ENCODE measurements around the gene IDH3G.
"Not testable (repeated sequence)": the region's sequence is repeated elsewhere in the genome, so short reads cannot be mapped to it uniquely, and the experiment has no call there.

IDH3G gene

GRCh38 chrX:153794018-153794896 lies at the start of gene IDH3G, which contains the start of gene SSR4:
IDH3G (minus strand) TSS chrX:153794375; CDS start chrX:153794326, 49 bp downstream.
SSR4 (plus strand) TSS chrX:153794668; CDS start chrX:153794688, 20 bp downstream.
- peak; percentile 84 for DNase-seq

GRCh38 chrX:153836921-153837320 lies 42.7 kb upstream of the IDH3G start:
- no peak for DNase-seq

DNA sequence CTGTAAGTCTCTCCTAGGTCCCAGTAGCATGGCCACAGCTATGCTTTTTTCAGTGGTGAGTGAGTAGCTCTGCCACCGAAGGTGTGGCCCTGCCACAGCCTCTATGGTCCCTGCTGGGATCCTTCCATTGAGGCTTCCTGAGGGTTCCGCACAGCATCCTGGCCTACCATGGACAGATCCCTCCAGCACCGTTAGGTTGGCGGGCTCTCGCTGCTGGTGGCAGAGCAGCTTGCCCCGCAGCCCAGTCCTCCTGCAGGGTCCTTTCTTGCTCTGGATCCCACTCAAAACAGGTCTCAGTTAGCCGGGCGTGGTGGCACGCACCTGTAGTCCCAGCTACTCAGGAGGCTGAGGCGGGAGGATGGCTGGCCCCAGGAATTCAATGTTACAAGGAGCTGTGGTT lies 38.6 kb upstream of the IDH3G start:
- no peak for DNase-seq

DNA sequence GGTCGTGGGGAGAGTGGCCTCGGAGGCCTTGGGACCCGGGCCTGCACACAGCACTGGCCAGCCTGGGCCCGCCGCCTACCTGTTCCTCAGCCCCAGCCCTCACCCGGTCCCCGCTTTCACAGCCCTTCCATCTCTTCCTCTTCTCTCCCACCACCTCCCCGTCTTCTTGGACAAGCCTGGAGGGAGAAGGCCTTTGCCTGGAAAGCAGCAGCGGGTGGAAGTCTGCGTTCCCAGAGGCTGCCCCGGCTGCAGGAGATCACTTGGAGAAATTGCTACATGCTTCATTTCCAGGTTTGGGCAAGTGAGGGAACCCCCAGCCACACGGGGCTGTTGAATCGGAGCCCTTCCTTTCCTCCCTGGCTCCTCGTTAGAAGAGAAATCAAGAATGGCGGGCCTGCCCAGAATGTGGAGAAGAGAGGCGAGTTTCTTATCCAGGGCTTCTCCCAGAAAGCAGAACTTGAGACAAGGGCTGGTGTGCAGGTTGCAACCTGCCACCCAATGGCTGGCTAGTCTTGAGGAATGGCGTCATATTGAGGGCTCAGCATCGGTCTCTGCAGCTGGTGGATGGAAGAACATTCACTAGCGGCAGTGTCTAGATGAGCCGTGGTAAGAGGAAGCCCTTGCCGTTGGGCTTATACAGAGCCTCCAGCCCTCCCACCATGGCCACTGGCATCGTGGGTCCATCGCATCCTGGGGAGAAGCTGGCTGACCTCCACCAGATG lies 37.4 kb upstream of the IDH3G start:
- no peak for DNase-seq

- no peak for DNase-seq
These were observed 36.7 kb upstream of the IDH3G start for GRCh38 chrX:153830640-153831428.

- no peak for DNase-seq
These were observed 35.8 kb upstream of the IDH3G start, which contains the start of gene PDZD4 for GRCh38 chrX:153829799-153830639. PDZD4 (minus strand) TSS chrX:153830544; CDS start chrX:153830298, 246 bp downstream.

- DNase-seq: no peak
These were observed 35.3 kb upstream of the IDH3G start for GRCh38 chrX:153829549-153829798.

DNA sequence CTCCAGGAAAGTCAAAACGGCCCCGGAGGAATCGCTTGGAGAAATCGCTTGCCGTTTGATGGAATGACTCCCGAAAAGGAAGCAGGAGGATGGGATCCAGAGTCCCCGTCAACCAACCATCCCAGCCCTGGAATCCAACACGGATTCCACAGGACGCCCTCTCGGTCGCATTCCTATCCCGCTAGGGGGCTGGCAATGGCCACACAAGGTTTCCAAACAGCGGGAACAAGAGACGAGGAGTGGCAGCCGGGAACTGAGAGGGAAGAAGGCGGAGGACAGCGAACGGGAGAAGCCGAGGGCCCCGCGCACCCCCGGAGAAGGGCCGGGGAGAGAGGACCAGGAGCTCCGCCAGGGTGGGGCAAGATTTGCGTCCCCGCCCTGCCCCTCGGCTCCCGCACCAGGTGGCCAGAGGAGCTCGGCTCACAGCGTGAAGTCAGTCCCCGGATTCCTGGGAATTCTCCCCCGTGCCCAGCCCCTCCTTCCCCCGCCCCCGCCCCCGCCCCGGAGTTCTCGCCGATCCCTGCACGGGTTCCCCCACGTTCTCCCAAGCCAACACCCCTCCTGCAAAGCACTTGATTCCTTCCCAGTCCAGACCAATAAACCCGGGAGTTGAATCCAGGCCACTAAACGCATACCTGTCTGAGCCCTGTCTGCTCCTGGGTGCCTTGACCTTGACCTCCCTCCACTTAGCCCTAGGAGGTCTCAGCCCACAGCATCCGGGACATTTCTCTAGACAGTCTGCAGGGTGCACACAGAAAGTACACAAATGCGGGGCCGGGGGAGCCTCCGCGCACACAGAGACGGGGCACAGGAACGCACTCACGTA lies 34.8 kb upstream of the IDH3G start:
- no peak for DNase-seq

GRCh38 chrX:153828308-153828707 lies 34.1 kb upstream of the IDH3G start:
- no peak for DNase-seq

DNA sequence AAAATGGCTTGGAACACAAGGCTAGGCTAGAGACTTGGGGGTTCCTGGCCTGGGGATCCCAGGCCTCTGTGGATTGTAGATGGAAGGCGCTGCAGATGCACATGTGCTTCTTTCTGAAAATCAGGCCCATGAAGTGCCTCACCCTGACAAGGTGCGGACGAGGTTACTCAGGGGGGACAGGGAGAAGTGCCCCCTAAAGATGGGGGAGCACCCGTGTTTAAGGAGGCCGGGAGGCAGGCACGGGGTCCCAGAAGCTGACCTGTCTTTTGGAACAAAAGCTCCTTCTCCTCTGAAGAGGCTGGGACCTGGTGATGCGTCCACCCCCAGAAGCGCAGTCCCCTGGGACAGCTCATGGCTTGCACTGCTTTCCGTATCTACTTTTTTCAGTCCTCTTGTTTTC lies 33.7 kb upstream of the IDH3G start:
- no peak for DNase-seq

DNA sequence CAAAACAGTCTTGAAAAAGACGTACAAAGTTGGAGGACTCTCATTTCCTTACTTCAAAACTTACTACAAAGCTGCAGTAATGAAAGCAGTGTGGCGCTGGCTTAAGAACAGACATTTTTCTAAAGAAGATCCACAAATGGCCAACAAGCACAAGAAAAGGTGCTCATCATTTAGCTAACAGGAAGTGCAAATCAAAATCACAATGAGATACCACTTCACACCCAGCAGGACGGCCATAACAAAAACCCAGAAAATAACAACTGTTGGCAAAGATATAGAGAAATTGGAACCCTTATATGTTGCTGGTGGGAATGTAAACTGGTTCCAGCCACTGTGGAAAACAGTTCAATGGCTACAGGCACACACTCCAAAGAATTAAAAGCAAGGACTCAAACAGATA lies 32.8 kb upstream of the IDH3G start:
- no peak for DNase-seq

- no peak for DNase-seq
These were observed 30.9 kb upstream of the IDH3G start for GRCh38 chrX:153825042-153825441.

DNA sequence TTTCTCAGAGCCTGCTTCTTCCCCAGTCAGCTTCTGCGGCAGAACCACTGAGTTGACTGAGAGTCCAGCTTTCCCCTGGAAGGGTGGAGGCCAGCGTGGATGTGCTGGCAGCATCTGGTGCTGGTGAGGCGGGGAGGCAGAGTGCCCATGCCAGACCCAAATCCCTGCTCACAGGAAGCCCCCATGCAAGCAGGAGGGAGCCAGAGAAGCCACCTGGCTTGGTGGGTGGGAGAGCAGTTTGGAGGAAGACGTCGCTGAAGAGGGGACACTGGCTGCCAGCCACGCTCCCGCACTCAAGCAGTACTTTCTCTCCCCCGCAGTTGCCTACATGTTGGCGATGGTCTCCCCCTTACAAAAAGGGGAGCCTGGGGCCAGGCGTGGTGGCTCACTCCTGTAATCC lies 30.2 kb upstream of the IDH3G start:
- DNase-seq: no peak

GRCh38 chrX:153821066-153821465 lies 26.9 kb upstream of the IDH3G start:
- DNase-seq: no peak

GRCh38 chrX:153820601-153821000 lies 26.4 kb upstream of the IDH3G start:
- DNase-seq: no peak

GRCh38 chrX:153819384-153820040 lies 25.3 kb upstream of the IDH3G start:
- DNase-seq: no peak

DNA sequence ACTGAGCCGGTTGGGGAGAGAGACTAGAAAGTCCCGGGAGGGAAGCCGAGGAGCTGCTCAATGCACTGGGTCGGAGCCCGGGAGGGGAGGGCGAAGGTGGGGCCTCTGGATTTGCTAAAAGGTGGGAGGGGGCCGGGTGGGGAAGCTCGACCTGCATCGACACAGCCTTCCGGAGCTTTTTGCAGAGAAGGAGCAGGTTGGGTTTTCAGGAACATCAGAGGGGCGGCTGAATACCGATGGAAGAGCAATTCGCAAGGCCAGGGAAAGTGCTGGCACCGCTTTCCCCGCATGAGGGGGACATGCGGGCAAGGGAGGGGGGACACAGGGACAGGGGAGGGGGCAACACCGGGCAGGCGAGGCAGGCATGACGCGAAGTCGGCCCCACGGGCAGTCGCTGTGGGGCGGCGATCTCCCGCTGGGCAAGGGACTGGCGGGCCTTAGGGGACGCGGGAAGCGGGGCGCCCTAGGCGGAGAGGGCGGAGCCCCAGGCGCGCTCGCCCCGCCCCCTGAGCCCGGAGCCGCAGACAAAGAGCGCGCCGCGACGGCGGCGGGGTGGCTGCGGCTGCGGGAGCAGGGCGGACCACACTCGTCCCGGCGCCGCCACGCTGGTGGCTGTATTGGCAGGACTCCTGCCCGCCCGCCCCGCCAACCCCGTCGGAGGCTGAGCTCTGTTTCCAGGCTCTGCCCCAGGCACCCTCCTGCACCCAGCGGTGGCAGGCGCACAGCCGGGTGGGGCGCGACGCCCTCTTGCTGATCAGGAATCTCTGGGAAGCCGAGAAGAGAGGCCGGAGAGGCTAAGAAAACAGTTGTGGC lies 24.6 kb upstream of the IDH3G start:
- DNase-seq: peak; percentile 23 to 50

DNA sequence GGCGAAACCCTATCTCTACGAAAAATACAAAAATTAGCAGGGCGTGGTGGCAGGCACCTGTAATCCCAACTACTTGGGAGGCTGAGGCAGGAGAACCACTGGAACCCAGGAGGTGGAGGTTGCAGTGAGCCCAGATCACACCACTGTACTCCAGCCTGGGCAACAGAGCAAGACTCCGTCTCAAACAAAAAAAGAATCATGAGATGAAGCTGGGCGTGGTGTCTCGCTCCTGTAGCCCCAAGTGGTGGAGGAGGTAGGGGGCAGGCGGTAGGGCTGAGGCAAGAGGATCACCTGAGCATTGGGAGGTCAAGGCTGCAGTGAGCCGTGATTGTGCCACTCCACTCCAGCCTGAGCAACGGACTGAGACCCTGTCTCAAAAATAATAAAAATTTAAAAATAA lies 23.9 kb upstream of the IDH3G start:
- DNase-seq: not testable (repeated sequence)

DNA sequence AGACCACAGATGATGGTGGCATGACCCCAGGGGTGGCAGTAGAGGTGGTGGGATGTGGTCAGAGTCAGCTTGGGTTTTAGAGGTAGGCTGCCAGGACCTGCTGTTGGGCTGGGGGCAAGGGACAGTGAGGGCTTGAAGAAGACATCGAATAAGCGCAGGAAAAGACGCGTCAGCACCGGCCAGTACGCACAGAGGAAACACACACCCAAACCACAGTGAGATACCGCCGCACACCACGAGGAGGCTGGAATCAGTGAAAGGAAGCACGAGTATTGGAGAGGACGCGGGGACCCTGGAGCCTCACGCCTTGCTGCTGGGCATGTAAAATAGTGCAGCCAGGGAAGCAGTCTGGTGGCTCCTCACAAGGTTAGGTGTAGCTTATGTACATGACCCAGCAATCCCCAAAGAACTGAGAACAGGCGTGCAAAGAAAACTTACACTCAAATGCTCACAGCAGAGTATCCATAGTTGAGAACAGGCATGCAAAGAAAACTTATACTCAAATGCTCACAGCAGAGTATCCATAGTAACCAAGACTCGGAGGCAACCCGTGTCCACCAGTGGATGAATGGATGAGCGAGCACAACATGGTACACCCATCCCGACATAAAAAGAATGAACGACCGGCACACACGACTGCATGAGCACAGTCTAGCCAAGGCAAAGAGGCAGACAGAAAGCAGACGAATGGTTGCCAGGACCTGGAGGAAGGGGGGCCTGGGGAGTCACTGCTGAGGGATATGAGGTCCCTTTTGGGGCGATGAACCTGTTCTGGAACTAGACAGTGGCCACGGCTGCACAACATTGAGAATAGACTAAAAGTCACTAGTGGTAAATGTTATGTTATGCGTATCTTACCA lies 22.9 kb upstream of the IDH3G start:
- DNase-seq: peak in 1 of 2 donors; percentile 22
